ENCODE data around the gene PIR. TPM values are rescaled to one million over a fixed set of nuclear protein-coding genes. Genes with fewer than 3 reads are reported as not detected.

PIR gene
- total RNA-seq (2021; fragmentation: NEBNext Ultra II Directional; extraction: Animal tissue kit (Norgen Biotek cat#: 25700)) (9.4 and 10.3 TPM in 2 replicates), polyA plus RNA-seq (2011; rRNA removed) (5.1 and 6.4 TPM in 2 replicates), polyA minus RNA-seq (2011; rRNA and poly(A)+ RNA removed) (2.7 and 5.3 TPM in 2 replicates)
- 10.5 TPM for polyA plus RNA-seq (2011; cell fraction: cytosol; rRNA removed)
- polyA plus RNA-seq (2011; cell fraction: nucleus; rRNA removed): 5.8 TPM
- polyA plus RNA-seq (2012, experiment 1 of 2): 8.8 to 14.2 TPM (median 10.3 TPM) in 4 replicates
- 7.2 TPM for polyA plus RNA-seq (2012, experiment 2 of 2)
- polyA plus RNA-seq (2013, experiment 1 of 2): 26.0 TPM
- 28.3 TPM for polyA plus RNA-seq (2013, experiment 2 of 2)
- polyA minus RNA-seq (2011; cell fraction: cytosol; rRNA and poly(A)+ RNA removed): 4.6 TPM
- polyA minus RNA-seq (2011; cell fraction: nucleus; rRNA and poly(A)+ RNA removed): 6.3 TPM
- long read RNA-seq, experiment 1, transcript PIR-201 (10 exons, 1,282 nt): major isoform, 5 of 8 reads
- long read RNA-seq, experiment 1, partial matches to known transcripts: 1 of 8 reads
- long read RNA-seq, experiment 1, other reads (novel, unspliced or antisense): 1 of 8 reads
- long read RNA-seq, experiment 2, transcript PIR-201 (10 exons, 1,282 nt): major isoform, 9 of 18 reads
- long read RNA-seq, experiment 2, partial matches to known transcripts: 1 of 18 reads
- long read RNA-seq, experiment 2, other reads (novel, unspliced or antisense): 4 of 18 reads

DNA sequence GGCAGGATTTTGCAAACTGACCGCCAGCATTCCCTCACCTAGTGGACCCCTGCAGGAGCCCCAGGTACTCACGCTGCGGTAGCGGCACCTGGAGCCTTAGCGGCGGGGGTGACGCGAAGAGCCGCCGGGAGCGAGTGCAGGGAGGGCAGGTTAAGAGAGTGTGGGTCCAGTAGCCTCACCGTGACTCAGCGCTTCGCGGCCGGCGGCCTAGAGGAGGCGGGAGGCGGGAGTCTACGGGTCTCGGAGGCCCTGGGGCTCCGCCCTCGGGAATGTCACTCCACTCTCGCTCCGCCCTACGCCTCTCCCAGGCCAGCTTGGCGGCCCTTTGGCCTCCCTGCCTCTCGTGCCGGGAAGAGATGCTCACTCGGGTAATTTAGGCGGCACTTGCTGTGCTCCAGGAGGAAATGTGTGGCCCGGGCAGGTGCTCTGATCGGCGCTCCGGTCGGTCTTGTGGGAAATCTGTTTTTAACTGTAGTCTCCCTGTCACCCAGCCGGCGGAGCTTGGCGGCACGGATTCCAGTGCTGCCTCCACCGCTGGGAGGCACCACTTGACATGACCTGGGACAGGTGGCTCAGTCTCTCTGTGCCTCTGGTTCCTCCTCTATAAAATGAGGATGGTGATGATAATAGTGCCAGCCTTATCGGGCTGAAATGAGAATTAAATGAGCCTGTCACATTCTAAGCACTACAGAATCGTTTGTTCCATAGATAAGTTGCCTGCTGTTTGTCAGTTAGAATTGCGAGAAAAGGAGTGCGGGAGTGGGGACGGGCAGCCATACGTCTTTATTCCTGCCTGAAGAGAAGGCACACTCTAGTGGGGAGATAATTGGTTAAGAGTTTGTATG is at the start of gene PIR:
Gene PIR (minus strand): TSS at position 216 of the 845 bp plus-strand sequence. CDS start 2,076 bp downstream, outside the sequence.
- no peaks in the 10 kb centered on the region for H4K20me1 ChIP-seq (replicated peaks in 1 of 2; ENCODE audit: control insufficient read depth in 1 of 2, insufficient read depth in 2 of 2, low read length in 2 of 2)
- H3K23ac ChIP-seq (ENCODE audit: insufficient read length): no peak within 1 kb of the TSS
- peak within 1 kb of the TSS; percentile 85 for H2AFZ ChIP-seq (ENCODE audit: low read length)
- H3K36me3 ChIP-seq (ENCODE audit: control insufficient read depth in 2 of 4, insufficient read depth in 4 of 4, low read length in 3 of 4): no peaks in the 10 kb centered on the region
- no peaks in the 10 kb centered on the region for H3K9me3 ChIP-seq (ENCODE audit: insufficient read depth in 2 of 2, low read depth in 1 of 2, low read length in 1 of 2)
- WGBS, 2 experiments (ENCODE audit: extremely low coverage in 1 of 2, insufficient coverage in 1 of 2, insufficient read length in 1 of 2, insufficient replicate concordance in 2 of 2, low coverage in 1 of 2, low lambda C conversion rate in 2 of 2, missing lambda C conversion rate in 1 of 2): 8% methylated on average over 31 of the region's 47 CpGs; no CpG with 5 or more reads in 1 of the 2 experiments
- H3K56ac ChIP-seq (replicated peaks; ENCODE audit: insufficient read length, low read depth, low read length): no peak within 1 kb of the TSS
- peak within 1 kb of the TSS; percentile 58 to 74 for H3K4me2 ChIP-seq (ENCODE audit: insufficient read depth in 1 of 2, low read depth in 2 of 2, low read length in 2 of 2)
- FAIRE-seq (no peak), DNase-seq (ENCODE audit: low read depth in 1 of 2, low spot score in 2 of 2) (peak; percentile 59 to 81)
- H3K27ac ChIP-seq (ENCODE audit: low read depth, low read length): peak within 1 kb of the TSS; percentile 63; the same call in 1 of the 2 replicates
- CTCF ChIA-PET (ENCODE audit: partially characterized antibody): interaction anchor here (0.9 to 1.6 kb wide), 9 partner anchors 10 to 150 kb away, joined by 3 to 7 read pairs (median 4); no protein-coding TSS in a partner anchor
- no peak within 1 kb of the TSS for H2BK15ac ChIP-seq (ENCODE audit: low read length)
- peak within 1 kb of the TSS; percentile 78 for H3K18ac ChIP-seq (ENCODE audit: extremely low read depth, low read length)
- no peaks in the 10 kb centered on the region for H3K79me2 ChIP-seq (ENCODE audit: control insufficient read depth in 1 of 2, insufficient read depth in 2 of 2, low read length in 2 of 2)
- no peaks in the 10 kb centered on the region; the same call in 1 of the 2 replicates for H3K23me2 ChIP-seq (ENCODE audit: low read depth, low read length)
- no peak within 1 kb of the TSS for H4K91ac ChIP-seq (replicated peaks; ENCODE audit: insufficient read length, low read length)
- no peaks in the 10 kb centered on the region for H3K79me1 ChIP-seq (ENCODE audit: low read depth, low read length)
- no peak within 1 kb of the TSS for H2BK120ac ChIP-seq (replicated peaks; ENCODE audit: low read depth, low read length)
- no peaks in the 10 kb centered on the region for H3K4me1 ChIP-seq (replicated peaks in 1 of 4; ENCODE audit: control insufficient read depth in 3 of 4, insufficient read depth in 4 of 4, low read length in 3 of 4)
- H4K5ac ChIP-seq (ENCODE audit: insufficient read length, low read depth, low read length): peak within 1 kb of the TSS; percentile 80
- H2BK12ac ChIP-seq (ENCODE audit: low read depth, low read length): no peak within 1 kb of the TSS
- peak within 1 kb of the TSS; percentile 32 to 72 (median 62) for H3K4me3 ChIP-seq (ENCODE audit: extremely low read depth in 1 of 4, insufficient read depth in 2 of 4, low read depth in 3 of 4, low read length in 4 of 4)
- H3K4ac ChIP-seq (replicated peaks; ENCODE audit: insufficient read length, low read depth, low read length): no peak within 1 kb of the TSS
- H2BK5ac ChIP-seq (ENCODE audit: low read depth, low read length): no peak within 1 kb of the TSS
- peak within 1 kb of the TSS in 2 of 4 experiments; percentile 30 to 41; a peak in 3 of 7 replicates for H3K9ac ChIP-seq (replicated peaks in 1 of 4; ENCODE audit: extremely low read depth in 1 of 4, low read depth in 3 of 4, low read length in 3 of 4)
- POLR2A ChIA-PET (ENCODE audit: partially characterized antibody): interaction anchor here (1.3 kb wide), 1 partner anchor 9 kb away, joined by 5 read pairs; no protein-coding TSS in a partner anchor
- H4K8ac ChIP-seq (ENCODE audit: extremely low read depth, insufficient read depth, low read length): peak within 1 kb of the TSS; percentile 25
- H3K27me3 ChIP-seq (replicated peaks in 1 of 4; ENCODE audit: control insufficient read depth in 3 of 4, extremely low read depth in 1 of 4, insufficient read depth in 3 of 4, low read length in 3 of 4): no peaks in the 10 kb centered on the region
- no peak within 1 kb of the TSS for H3K14ac ChIP-seq (ENCODE audit: insufficient read length)
- no peak within 1 kb of the TSS for H2BK20ac ChIP-seq (ENCODE audit: low read length)
- H2AK5ac ChIP-seq (ENCODE audit: low read depth, low read length): no peak within 1 kb of the TSS
- peak; percentile 72 for TF ChIP-seq KDM4A (IDR thresholded peaks at IDR 0.05; ENCODE audit: low read depth, low read length, severe bottlenecking)
- no peak for TF ChIP-seq CEBPB (IDR thresholded peaks at IDR 0.05; ENCODE audit: low read depth, low read length)
- TF ChIP-seq, protein P1, sequence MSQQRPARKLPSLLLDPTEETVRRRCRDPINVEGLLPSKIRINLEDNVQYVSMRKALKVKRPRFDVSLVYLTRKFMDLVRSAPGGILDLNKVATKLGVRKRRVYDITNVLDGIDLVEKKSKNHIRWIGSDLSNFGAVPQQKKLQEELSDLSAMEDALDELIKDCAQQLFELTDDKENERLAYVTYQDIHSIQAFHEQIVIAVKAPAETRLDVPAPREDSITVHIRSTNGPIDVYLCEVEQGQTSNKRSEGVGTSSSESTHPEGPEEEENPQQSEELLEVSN (IDR thresholded peaks at IDR 0.05): peak; percentile 30; the same call in 1 of the 2 replicates
- TF ChIP-seq TCF12 (IDR thresholded peaks at IDR 0.05; ENCODE audit: low read depth, low read length): peak; percentile 35; the same call in 1 of the 2 replicates
- no peak for TF ChIP-seq EGR1 (IDR thresholded peaks at IDR 0.05; ENCODE audit: borderline replicate concordance, low read depth, low read length)
- no peak for TF ChIP-seq POLR2A (IDR thresholded peaks at IDR 0.05; ENCODE audit: control extremely low read depth in 1 of 2, low read depth in 2 of 2, low read length in 2 of 2)
- TF ChIP-seq SUZ12 (IDR thresholded peaks at IDR 0.05; ENCODE audit: low read length): no peak

Data from H1 (cell line).